GM12873 (cell line): ENCODE measurements around the gene MAPRE2.

Experiments
- CTCF ChIP-seq: IDR thresholded peaks from 2 replicates; pipeline ENCODE4 v1.5.1; 2012; ENCODE audit warnings: low read depth, mild to moderate bottlenecking, moderate library complexity, low read length, control low read depth; ENCODE audit not compliant: insufficient read depth; ENCODE audit errors: missing control alignments

MAPRE2 gene

GRCh38 chr18:35032113-35032512 lies 9.1 kb upstream of the MAPRE2 start:
- no peak for TF ChIP-seq CTCF

GRCh38 chr18:35038029-35038428 lies 3.2 kb upstream of the MAPRE2 start:
- no peak for TF ChIP-seq CTCF

GRCh38 chr18:35038881-35039491 lies 2.2 kb upstream of the MAPRE2 start:
- TF ChIP-seq CTCF: no peak

- no peak for TF ChIP-seq CTCF
Observed at GRCh38 chr18:35040638-35040987, 600 bp upstream of the MAPRE2 start.

GRCh38 chr18:35041815-35042387 lies 688 bp downstream of the MAPRE2 start:
- no peak for TF ChIP-seq CTCF

GRCh38 chr18:35042389-35043071 lies 1.3 kb downstream of the MAPRE2 start:
- TF ChIP-seq CTCF: no peak

GRCh38 chr18:35043207-35043606 lies 2.0 kb downstream of the MAPRE2 start:
- no peak for TF ChIP-seq CTCF
